Activated naive CD4-positive, alpha-beta T cell treated with anti-CD3 and anti-CD28 coated beads, Interleukin-2, amount 50 U/mL, for 24 hours (primary cell): ENCODE results near the gene EEF2KMT.

Experiments
- H3K27ac Mint-ChIP-seq: one replicate; pipeline ENCODE4 v1.8.0; 2021; ENCODE audit warnings: mild to moderate bottlenecking, mixed read lengths
- H3K27me3 Mint-ChIP-seq: one replicate; pipeline ENCODE4 v1.8.0; 2021; ENCODE audit warnings: mixed read lengths
- H3K36me3 Mint-ChIP-seq: one replicate; pipeline ENCODE4 v1.8.0; 2021; ENCODE audit warnings: mixed read lengths
- H3K4me1 Mint-ChIP-seq: one replicate; pipeline ENCODE4 v1.8.0; 2021; ENCODE audit warnings: mixed read lengths
- H3K4me3 Mint-ChIP-seq: one replicate; pipeline ENCODE4 v1.8.0; 2021; ENCODE audit warnings: mild to moderate bottlenecking, mixed read lengths
- H3K9me3 Mint-ChIP-seq: one replicate; pipeline ENCODE4 v1.8.0; 2021; ENCODE audit warnings: mixed read lengths

The EEF2KMT gene

DNA sequence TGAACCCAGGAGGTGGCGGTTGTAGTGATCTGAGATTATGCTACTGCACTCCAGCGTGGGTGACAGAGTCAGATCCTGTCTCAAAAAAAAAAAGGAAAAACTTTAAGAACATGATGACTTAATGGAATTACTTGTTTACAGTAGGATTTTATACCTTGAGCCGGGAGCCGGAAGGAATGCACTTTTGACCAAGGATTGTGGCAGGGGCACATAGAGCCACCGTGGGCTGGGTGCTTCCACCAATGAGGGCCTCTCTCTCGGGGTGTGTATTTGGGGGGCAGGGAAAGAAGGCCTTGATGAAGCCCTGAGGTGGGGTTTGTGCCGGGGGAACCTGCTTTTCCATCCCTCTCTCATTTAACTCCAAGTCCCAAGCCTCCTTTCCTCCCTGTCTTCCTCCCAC, 57.1 kb downstream of the EEF2KMT start:
- Mint-ChIP-seq H3K9me3 (no peaks in the 10 kb centered on the region), H3K4me1 (no peaks in the 10 kb centered on the region), H3K36me3 (no peaks in the 10 kb centered on the region), H3K27ac (no peak overlapping the region), H3K4me3 (no peak overlapping the region), H3K27me3 (no peaks in the 10 kb centered on the region)

DNA sequence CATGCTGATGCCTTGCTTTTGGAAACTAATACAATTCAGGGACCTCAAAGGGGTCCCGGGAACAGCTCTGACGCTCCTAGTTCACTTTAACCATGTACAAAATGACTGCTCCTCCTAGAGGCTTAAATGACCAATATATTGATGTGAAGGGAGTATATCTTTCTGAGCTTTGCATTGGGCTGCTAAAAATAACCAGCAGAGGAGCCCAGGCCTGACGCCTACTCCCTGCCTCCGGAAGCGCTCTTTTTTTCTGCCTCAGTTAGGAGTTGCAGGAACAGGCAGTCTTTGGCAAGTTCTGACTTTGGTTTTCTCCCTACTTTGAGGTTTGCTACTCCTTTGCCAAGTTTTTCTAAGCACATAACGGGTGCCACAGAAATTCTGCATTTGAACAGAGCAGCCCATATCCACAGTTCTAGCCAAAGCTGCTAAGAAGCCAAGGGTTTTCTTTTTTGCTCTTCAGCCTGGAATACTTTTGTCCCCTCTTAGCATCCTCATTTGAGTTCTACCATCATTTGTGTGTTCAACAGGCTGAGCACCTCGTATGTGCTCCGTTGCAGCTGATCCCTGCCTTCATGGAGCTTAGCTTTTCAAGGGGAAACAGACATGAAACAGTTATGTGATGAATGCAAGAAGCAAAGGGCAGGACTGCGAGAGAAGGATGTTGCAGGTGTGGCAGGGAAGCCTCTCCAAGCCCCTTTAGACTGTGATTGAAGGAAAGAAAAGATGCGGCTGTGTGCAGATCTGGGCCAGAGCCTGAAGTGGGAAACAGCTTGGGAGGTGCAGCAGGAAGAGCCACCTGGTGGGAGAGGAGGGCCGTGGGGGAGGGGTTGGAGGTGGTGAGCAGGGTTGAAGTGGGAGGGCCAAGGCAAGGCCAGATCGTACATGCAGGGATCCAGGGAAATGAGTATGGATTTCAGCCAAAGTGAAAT, 61.1 kb downstream of the EEF2KMT start:
- Mint-ChIP-seq H3K9me3 (no peaks in the 10 kb centered on the region), H3K4me1 (peaks cover 27% of the 10 kb centered on the region), H3K36me3 (no peaks in the 10 kb centered on the region), H3K27me3 (no peaks in the 10 kb centered on the region), H3K27ac (no peak overlapping the region), H3K4me3 (no peak overlapping the region)

DNA sequence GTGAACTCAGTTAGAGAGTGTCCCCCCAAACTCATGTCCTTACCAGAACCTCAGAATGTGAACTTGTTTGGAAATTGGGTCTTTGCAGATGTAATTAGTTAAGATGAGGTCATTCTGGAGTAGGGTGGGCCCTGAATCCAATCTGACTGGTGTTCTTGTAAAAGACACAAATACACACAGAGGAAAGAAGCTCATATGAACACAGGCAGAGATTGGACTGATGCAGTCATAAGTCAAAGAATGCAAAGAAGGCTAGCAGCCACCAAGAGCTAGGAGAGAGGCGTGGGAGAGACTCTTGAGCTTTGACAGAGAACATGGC, 61.7 kb downstream of the EEF2KMT start:
- no peaks in the 10 kb centered on the region for H3K9me3 Mint-ChIP-seq
- no peaks in the 10 kb centered on the region for H3K27me3 Mint-ChIP-seq
- H3K4me3 Mint-ChIP-seq = no peak overlapping the region
- H3K36me3 Mint-ChIP-seq = no peaks in the 10 kb centered on the region
- H3K27ac Mint-ChIP-seq = no peak overlapping the region
- peaks cover 27% of the 10 kb centered on the region for H3K4me1 Mint-ChIP-seq
